Panc1 (cell line): Measurements from ENCODE around the gene DPEP2NB.

Experiments used
- CTCF ChIP-seq: fragments of 450-650 bp; IDR thresholded peaks from 2 replicates; pipeline ENCODE4 v1.5.1; 2017; ENCODE audit warnings: mild to moderate bottlenecking
- POLR2AphosphoS5 ChIP-seq: IDR thresholded peaks from 2 replicates; pipeline ENCODE4 v1.6.1; 2012; ENCODE audit warnings: mild to moderate bottlenecking, low read depth, low read length, moderate library complexity
- REST ChIP-seq, 2 experiments: IDR thresholded peaks; 2 replicates each; pipeline ENCODE4 v1.6.1; 2011 to 2012; ENCODE audit warnings: low read depth in 2 of 2, control low read depth in 1 of 2, low read length in 1 of 2, mild to moderate bottlenecking in 1 of 2, moderate library complexity in 1 of 2; ENCODE audit not compliant: insufficient read depth in 1 of 2

- no peak for TF ChIP-seq CTCF
- no peak for TF ChIP-seq REST (IDR thresholded peaks at IDR 0.05; ENCODE audit: insufficient read depth in 1 of 2, low read depth in 2 of 2, low read length in 1 of 2)
- TF ChIP-seq POLR2AphosphoS5: no peak
Observed at GRCh38 chr16:68049449-68049848, 33.7 kb upstream of the DPEP2NB start.
